CD4-positive, alpha-beta T cell treated with Interleukin-17A for 4 hours (primary cell): ENCODE measurements around the gene PIP4K2A.

Experiments
- DNase-seq: peaks from one replicate; pipeline ENCODE4 v3.0.0-alpha.2; 2020; ENCODE audit warnings: mixed read lengths

Gene PIP4K2A

GRCh38 chr10:22583683-22584082 lies 130.7 kb downstream of the PIP4K2A start:
- DNase-seq: no peak

DNA sequence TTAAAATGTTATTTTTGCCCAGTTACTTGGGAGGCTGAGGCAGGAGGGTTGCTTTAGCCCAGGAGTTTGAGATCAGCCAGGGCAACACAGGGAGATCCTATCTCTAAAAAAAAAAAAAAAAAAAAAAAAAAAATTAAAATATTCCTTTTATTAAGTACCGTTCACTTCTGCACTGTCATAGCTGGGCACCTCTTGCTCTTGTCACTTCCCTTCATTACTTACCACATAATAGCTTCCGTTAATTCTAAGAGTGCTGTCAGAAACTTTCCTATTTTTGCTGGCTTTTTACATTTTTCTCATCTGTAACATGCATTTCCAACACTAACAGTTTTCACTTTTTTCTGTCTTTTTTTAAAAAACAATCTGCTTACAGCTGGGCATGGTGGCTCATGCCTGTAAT lies 132.9 kb downstream of the PIP4K2A start:
- no peak for DNase-seq

DNA sequence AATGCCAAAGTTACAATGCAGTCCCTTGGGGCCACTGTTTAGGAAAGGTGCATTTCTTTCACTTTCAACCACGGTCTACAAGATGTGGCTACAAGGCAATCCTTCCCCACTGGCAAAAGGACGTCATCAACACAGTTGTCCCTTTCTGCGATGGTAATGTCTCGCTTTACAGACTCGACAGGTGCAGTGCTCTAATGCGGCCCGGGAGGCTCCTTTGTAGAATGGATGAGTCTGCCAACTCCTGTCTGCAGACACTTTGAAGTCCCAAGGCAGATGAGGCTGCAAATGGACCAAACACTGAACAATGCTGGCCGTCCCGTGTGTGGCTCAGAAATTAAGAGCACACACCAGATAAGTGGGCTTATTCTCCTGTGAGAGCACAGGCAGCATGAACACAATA lies 133.7 kb downstream of the PIP4K2A start:
- no peak for DNase-seq

DNA sequence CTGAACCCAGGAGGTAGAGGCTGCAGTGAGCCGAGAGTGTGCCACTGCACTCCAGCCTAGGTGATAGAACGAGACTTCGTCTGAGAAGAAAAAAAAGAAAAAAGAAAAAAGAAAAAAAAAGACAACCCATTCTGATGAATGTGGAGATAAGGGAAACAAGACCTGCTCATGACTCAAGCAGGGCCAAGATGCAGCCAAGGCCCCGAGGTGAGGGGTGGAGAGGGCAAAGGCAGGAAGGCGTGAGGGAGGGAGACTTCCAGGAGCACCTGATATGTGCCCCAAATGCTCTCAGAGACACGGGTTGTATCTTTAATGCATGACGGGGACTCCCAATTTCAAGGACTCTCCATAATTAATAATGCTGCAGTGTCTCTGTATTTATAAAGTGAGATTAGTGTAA lies 134.6 kb downstream of the PIP4K2A start:
- peak; percentile 26 for DNase-seq

DNA sequence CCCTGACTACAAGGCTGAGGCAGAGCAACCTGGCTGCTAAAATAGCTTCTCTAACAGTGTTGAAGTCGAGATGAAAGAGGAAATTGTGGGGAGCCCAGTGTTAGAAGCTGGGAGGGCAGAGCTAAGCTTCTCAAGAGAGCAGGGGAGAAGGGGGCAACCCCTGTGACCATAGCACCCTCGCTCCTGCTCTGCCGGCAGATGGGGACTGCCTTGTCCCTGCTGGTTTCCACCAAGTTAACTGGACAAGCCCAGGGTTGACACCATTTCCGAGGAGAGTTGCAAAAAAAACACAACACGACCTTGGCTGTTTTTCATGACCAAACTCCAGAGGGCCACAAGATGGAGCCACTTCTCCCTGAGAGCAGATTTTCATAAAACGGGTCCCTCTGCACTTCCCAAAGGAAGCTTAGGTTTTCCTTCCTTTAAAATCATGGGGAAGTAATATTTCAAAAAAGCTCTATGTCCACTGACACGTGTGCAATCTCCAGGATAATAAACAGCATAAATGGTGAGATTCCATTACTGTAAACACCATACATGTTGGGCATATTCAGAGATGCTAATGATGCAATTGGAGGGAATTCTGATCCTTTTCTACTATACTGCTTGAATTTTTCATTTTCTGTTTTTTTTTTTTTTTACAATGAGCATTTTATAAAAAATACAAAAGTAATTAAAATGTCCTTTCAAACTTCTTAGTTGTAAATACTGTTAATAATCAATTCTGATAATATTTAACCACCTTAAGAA lies 140.4 kb downstream of the PIP4K2A start:
- peak; percentile 47 for DNase-seq

DNA sequence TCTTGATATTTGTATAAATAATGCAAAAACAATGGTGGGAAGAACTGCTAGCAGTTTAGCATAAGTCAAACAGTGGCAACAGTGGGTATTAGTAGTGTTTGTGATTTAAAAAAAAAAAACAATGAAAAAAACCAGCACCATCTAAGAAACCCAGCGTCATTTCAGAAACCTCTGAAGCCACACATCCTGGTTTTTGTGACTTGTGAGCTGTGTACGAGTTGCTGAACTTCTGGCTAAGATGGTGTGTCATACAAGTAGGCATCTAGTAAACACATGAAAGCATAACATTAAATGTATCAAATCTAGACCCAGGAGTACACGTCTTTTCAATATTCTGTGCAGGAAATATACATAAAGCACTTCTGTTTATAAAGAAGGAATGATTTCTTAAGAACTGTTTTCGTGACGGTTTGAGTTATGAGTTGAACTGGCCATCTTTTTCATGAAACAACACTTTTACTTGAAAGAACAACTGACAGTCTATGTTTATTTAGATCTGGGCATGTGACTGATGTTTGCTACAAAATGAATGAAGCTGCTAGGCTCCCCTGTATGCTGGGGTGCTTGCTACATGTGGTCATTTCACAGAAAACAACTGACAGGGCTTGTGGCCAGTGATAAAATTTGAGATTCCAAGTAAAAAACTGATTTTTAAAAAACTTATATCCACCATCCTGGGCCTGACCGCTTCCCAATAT lies 143.5 kb downstream of the PIP4K2A start:
- peak; percentile 17 for DNase-seq

DNA sequence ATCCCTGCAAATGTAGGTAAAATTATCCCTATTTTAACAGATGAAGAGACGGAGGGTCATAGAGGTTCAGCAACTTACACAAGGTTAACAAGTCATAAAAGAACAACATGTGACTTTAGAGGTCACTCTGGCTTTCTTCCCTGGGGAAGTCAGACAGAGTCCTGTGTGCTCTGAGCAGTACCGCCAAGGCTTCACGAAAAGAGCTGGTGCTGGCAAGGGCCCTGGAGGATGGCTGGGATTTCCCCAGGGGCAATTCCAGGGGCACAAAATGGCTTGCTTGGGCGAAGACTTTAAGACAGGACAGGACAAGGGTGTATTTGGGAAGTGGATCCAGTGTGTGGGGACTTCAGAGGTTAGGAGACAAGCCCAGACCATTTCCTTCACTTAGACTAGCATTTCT lies 144.1 kb downstream of the PIP4K2A start:
- DNase-seq: no peak

DNA sequence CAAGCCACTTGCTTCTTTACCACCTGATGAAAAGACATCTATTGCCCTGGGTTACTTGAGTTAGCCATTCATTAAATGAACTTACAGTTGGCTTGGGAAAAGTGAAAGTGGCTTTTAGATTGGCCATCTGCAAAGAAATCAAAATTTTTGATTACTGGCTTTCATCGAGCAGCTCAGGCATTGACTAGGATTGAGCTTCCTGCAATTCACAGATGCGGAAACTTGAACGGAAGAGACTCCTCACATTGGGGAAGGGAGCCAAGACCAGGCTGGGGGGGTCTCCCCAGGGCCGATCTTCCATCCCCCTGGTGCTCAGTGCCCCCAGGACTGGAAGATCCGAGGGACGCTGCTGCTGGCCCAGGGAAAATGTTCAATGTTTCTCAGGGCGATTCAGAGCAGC lies 145.4 kb downstream of the PIP4K2A start:
- DNase-seq: no peak

- no peak for DNase-seq
These were observed 150.3 kb downstream of the PIP4K2A start for GRCh38 chr10:22564060-22564459.

DNA sequence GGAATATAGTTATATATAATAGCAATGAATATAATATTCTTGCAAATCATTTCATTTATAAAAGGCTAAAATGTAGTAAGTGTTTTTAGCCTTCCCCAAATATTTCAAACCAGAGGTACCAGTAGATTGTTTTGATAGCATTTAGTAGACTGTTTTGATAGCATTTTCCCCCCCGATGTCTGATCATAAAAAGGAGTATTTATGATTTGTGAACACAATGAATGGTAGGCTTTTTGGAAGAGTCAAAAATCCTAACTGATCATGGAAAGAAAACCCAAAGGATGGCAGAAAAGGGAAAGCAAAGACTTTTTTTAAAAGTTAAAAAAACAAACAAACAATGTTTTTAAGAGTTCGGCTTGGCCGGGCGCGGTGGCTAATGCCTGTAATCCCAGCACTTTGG lies 152.5 kb downstream of the PIP4K2A start:
- DNase-seq: no peak

DNA sequence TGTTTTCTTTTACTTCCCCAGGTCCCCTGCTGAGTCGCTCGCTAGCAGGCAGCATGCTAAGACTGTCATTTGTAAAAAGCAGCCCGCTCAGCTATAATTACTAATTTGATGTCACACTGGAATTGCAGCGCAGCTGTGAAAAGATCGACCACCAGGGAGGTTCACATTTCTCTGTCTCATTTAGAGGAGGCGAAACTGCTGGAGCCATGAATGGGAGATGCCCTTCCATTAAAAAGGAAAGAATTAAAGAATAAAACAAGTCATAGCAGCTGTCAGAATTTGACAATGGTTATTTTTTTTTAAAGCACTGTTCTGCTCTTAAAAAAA lies 153.5 kb downstream of the PIP4K2A start:
- no peak for DNase-seq

GRCh38 chr10:22560096-22560912 lies 154.1 kb downstream of the PIP4K2A start:
- DNase-seq: no peak

DNA sequence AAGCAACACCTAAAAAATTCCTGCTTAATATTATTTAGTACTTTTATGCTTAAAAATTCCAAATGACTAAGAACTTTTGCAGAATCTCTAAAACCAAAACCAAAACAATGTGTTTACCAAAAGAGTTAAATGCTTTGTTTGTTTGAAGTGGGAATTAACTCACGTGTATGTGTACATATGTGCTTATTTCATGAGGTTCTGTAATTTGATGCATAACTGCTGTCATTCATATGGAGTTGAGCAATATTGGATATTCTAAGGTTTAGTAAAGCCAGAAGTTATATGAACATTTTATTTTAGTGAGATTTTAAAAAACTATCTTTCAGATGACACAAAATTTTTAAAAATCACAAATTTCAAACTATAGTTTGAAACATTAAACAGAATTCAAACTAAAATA lies 157.1 kb downstream of the PIP4K2A start:
- DNase-seq: no peak

GRCh38 chr10:22556774-22557173 lies 157.6 kb downstream of the PIP4K2A start:
- no peak for DNase-seq

- DNase-seq: no peak
These were observed 159.8 kb downstream of the PIP4K2A start for GRCh38 chr10:22554461-22555182.

GRCh38 chr10:22553452-22553995 lies 160.9 kb downstream of the PIP4K2A start:
- DNase-seq: no peak

DNA sequence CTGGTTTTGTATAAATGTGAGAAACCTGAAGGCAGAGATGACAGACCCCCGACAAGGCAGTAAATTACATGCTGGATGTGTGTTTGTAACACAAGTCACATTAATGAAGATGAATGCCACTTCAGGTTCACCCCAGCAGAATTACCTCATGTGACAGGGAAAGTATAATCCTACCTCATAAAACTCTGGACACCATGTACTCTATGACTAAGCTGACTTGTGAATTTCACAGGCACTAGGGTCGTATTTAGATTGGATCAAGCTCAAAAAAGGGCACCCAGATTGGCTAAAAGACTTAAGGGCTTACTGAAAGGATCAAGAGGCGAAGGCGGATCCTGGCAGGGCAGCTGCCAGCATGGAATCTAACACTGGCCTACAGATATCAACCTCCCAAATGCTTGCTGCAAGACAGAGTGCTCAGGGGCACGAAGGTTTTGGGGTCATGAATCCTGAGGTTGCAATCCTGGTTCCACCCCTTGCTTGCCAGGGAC lies 161.4 kb downstream of the PIP4K2A start:
- no peak for DNase-seq

DNA sequence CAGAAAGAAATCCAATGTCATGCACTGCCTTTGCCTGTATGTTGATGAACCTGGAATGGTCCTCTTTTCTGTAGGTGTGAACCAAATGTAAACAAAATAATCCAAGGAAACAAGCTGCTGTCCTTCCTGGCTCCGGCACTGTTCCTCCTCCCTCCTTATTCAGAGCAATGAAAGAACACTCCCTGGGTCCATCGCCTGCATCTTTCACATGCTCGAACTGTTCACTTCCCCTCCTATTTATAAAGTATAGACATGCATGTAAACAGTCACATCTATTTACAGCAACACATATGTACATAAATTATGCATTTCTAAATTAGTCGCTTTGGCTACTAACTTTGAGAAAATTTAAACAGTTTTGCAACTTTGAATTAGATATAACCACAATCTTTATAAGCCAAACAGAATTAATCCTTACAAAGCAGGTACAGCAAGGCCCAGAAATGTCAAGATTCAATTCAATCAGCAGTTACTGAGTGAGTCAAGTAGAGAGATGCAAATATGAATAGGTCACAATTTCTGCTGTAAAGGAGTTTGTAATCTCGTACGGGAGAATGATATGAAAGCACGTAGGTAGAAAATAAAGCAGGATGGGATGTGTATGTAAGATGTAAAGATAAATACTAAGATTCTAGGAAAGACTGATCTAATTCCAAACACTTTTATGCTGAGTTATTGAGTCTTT lies 162.6 kb downstream of the PIP4K2A start:
- DNase-seq: no peak

- peak; percentile 84 for DNase-seq
These were observed 163.6 kb downstream of the PIP4K2A start for GRCh38 chr10:22550732-22551131.

GRCh38 chr10:22548344-22548743 lies 166.0 kb downstream of the PIP4K2A start:
- DNase-seq: no peak

DNA sequence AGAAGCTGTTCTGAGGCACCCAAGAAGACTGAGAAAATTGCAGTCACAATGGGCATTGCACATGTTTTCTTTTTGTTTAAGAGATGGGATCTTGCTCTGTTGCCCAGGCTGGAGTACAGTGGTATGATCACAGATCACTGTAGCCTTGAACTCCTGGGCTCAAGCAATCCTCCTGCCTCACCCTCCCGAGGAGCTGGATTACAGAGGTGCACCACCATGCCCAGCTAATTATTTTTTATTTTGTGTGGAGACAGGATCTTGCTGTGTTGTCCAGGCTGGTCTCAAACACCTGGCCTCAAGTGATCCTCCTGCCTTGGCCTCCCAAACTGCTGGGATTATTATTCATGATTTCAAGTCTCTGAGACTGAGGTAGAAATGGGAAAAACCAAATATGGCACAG lies 168.7 kb downstream of the PIP4K2A start:
- no peak for DNase-seq
